Ureter (tissue), 1 donor: ENCODE data around the gene DENND4B. TPM values are rescaled to one million over a fixed set of nuclear protein-coding genes. Genes with fewer than 3 reads are reported as not detected.
A peak's percentile ranks its signal among the peaks of the same experiment; 100 is the strongest.
"Not testable (repeated sequence)": the region's sequence is repeated elsewhere in the genome, so short reads cannot be mapped to it uniquely, and the experiment has no call there.

ENCODE experiments used
- DNase-seq: peaks from one replicate; pipeline ENCODE4 v3.0.0-alpha.2; 2020; ENCODE audit warnings: low spot score
- total RNA-seq: library from RNA; stranded (reverse); gene quantifications from one replicate; pipeline ENCODE4 v1.2.4, GENCODE V29; 2023
- donor health status: DM: yes; HTN: yes; CAD: no.

The DENND4B gene
- total RNA-seq, 1 donor from 2014 or later = 69.4 TPM

DNA sequence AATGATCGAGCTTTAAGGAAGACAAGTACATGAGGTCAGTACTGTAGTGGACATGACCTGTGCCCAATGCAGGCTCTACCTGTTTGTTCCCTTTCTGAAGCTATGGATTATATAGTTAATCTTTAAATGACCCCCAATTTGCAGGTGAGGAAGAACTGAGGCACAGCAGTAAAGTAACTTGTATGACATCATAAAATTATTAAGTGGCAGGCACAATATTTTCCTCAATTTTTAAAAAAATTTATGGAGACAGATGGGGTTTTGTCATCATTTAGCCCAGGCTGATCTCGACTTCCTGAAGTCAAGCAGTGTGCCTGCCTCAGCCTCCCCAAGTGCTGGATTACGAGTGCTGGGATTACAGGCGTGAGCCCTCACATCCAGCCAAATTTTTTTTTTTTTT is 20.1 kb downstream of the DENND4B start:
- DNase-seq = no peak

GRCh38 chr1:153922972-153923925 is 23.3 kb downstream of the DENND4B start, which contains the start of gene GATAD2B:
Gene GATAD2B, minus strand, starts transcription at chr1:153922972. Its CDS starts 94,625 bp downstream, at chr1:153828347.
- DNase-seq = peak; percentile 100

GRCh38 chr1:153922076-153922971 is 24.2 kb downstream of the DENND4B start:
- DNase-seq = peak; percentile 56

DNA sequence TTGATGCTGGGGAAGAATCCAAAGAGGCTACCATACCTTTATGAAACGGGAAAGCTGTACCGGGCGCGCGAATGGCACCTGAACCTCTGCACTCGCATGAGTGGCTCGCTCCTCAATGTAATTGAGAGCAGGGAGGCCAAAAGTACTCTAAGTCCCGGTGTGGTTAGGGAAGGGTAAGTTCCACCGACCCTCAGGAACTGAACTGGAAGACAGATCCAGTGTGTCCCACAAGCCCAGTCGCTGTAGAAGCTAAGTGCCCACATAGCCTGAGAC is 24.8 kb downstream of the DENND4B start:
- no peak for DNase-seq

DNA sequence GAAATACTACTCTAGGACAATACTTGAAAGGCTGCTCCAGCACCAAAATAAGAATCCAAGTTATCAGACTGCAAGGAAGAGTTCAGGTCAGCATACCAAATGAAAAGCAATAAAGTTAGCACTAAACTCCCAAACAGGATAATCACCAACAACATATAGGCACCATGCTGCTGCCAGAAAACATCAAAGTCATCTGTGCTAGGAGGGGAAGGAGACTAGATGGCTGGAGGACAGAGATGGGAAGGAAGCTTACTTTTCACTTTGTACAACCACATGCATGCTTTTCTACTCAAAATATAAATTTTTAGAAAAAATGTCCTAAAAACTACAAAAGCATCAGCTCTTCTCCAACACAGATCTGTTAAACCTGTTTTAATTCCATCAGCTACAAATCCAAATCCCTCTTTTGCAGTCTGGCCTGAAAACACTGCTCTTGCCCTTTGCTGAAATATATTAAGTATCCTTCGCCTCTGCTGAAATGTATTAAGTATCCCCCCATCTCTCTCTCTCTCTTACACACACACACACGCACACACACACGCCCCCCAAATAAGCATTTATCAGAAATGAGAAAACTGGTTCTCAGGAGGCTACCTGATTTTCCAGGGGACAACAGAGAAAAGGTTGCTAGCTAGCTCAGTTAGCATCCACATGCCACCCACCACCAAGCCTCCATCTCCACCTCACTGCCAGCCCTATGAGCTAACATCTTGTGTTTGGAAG is 25.3 kb downstream of the DENND4B start:
- no peak for DNase-seq

DNA sequence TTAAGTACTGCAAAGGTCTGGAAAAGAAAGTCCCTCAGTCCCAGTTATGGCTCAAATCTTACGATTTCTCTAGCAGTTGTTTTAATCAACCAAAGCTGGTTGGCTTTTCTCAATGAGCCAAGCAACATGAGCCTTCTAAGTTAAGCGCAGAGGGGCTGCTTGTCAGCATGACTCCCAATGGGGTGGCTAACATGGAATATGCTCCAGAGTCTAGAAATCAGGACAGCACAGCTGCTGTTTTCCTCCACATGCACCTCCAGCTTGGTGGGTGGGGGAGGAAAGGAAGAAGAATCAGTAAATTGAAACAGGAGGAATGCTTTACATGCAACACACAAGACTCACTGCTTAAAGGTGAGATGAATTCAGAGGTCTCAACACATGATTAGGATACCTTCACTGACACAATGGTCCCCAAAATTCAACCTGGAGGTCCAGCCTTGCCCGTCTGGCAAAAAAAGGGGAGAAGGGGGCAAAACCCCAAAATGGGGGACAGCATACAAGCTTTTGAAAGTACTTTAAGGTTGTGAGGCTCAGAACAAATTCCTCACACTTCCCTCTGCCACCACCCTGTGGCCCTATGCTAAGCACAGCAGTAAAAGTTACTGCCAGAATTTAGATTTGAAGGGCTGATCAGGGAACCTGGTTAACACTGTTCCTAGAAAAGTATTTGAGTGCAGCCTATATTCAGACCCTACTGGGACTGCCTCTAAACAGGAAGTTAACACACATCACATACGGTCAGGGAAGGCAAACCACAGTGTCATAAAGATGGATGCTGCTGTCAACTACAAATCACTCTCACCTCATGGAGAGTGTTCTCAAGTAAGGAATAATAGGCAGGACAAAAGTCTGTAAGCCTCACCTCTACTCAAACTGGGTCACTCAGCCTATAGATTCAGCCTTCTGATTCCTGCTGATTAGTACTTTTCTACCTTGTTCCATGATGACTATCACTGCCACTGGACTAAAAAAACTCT is 26.4 kb downstream of the DENND4B start:
- DNase-seq = no peak

DNA sequence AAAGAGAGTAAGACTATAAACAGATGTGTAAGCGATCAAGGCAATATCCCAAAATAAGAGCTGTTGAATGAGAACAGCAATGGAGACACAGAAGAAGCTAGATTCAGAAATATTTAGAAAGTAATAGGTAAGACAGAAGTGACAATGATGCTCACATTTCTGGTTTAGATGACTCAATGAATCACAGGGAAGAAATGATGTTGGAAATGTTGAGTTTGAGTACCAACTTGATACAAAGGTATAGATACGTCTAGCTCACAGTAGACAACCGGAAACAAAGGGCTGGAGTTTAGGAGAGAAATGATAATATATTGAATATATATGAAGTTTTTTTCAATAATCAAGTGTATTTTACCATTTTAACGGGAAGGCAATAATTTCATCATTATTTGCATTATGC is 30.2 kb downstream of the DENND4B start:
- DNase-seq = no peak

- DNase-seq = no peak
Measured at GRCh38 chr1:153912349-153912748, 34.2 kb downstream of the DENND4B start.

- DNase-seq = not testable (repeated sequence)
Measured at GRCh38 chr1:153910560-153910959, 36.0 kb downstream of the DENND4B start.

DNA sequence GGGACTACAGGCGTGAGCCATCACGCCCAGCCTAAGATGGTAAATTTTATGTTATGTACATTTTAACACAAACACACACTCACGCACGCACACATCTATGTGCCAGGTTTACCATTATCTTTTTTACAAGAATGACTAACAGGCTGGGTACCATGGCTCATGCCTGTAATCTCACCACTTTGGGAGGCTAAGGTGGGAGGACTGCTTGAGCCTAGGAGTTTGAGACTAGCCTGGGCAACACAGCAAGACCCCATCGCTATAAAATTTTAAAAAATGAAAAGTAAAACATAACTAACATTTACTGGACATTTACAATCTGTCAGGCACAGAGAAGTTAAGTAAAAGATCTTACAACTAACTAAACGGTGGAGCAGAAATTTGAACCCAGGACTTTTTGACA is 38.4 kb downstream of the DENND4B start:
- DNase-seq = no peak

DNA sequence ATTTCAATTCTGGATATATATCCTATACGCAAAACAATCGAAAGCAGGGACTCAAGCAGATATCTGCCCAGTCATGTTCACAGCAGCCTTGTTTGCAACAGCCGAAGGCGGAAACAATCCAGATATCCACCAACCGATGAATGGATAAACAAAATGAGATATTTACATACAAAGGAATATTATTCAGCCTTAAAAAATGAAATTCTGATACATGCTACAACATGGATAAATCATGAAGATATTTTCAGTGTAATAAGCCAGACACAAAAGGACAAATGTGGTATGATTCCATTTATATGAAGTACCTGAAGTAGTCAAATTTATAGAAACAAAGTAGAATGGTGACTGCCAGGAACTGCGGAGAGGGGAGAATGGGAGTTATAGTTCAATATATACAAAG is 39.4 kb downstream of the DENND4B start:
- DNase-seq = no peak

DNA sequence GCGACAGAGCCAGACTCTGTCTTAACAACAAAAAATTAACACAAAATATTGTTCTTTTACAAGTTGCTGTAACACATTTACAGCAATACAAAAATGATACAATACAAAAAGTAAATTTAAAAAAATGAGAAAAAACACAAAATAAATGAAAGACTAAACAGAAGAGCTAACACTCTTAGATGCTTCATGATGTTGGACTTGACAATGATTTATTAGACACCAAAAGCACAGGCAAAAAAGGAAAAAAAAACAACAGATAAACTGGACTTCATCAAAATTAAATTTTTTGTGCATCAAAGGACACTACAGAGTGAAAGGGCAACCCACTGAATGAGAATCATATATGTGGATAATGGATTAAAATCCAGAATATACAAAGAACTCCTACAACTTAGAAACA is 40.1 kb downstream of the DENND4B start:
- no peak for DNase-seq

DNA sequence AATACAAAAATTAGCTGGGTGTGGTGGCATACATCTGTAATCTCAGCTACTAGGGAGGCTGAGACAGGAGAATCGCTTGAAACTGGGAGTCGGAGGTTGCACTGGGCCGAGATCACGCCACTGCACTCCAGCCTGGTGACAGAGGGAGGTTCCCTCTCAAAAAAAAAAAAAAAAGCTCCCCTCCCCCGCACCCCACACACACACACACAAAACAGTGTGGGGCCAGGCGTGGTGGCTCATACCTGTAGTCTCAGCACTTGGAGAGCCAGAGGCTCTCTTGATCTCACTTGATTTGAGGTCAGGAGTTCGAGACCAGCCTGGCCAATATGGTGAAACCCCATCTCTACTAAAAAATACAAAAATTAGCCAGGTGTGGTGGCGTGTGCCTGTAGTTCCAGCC is 40.6 kb downstream of the DENND4B start:
- not testable (repeated sequence) for DNase-seq

DNA sequence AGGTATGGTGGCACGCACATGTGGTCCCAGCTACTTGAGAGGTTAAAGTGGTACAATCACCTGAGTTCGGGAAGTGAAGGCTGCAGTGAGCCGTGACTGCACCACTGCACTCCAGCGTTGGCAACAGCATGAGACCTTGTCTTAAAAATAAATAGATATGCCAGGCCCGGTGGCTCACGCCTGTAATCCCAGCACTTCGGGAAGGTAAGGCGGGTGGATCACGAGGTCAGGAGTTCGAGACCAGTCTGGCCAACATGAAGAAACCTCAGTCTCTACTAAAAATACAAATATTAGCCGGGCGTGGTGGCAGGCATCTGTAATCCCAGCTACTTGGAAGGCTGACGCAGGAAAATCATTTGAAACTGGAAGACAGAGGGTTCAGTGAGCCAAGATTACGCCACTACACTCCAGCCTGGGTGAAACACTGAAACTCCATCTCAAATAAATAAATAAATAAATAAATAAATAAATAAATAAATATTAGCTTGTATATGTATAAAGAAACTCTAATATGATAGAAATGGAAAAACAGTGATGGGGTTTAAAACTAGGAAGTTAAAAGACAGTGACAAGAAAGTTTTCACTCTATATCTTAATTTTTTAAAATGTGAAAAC is 42.6 kb downstream of the DENND4B start:
- no peak for DNase-seq

GRCh38 chr1:153899509-153899908 is 47.0 kb downstream of the DENND4B start:
- DNase-seq = no peak

DNA sequence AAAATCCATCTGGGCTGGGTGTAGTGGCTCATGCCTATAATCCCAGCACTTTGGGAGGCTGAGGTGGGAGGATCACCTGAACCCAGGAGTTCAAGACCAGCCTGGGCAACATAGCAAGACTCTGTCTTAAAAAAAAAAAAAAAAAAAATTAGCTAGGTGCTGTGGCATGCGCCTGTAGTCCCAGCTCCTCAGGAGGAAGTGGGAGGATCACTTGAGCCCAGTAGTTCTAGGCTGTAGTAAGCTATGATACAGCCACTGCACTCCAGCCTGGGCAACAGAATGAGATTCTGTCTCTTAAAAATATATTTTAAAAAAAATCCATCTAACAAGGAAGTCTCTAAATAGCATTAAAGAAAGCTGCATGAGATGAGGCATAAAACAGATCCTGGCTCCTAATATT is 50.7 kb downstream of the DENND4B start:
- DNase-seq = not testable (repeated sequence)

DNA sequence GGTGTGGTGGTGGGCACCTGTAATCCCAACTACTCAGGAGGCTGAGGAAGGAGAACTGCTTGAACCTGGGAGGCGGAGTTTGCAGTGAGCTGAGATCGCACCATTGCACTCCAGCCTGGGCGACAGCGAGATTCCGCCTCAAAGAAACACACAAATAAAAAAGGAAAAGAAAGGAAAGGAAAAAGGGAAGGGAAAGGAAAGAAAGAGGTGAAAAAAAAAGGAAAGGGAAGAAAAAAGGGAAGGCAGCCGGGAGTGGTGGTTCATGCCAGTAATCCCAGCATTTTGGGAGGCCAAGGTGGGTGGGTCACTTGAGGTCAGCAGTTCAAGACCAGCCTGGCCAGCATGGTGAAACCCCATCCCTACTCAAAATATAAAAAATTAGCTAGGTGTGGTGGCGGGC is 55.5 kb downstream of the DENND4B start:
- DNase-seq = not testable (repeated sequence)

DNA sequence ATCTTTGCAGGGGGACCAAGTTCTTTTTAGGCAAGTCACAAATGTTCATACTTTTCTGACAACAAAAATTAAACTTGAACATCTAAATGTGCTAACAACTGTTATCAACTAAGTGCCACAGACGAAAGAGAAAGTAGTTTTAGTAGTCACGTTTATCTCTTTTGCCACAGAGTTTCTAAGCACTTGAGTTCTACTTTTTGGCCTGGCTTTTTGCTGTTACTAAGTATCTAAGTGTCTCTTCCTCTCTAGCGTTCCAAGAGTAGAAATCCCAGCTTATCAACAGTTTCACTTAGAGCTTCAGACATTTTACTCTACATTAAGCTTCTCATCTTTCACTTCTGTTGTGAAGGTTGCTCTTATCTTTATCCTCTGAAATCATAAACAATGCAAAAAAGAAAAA is 58.0 kb downstream of the DENND4B start:
- no peak for DNase-seq

GRCh38 chr1:153886127-153886526 is 60.4 kb downstream of the DENND4B start:
- DNase-seq = no peak

- DNase-seq = no peak
Measured at GRCh38 chr1:153883223-153883622, 63.3 kb downstream of the DENND4B start.
